IMR-90 (cell line): Measurements from ENCODE around the gene TBATA. TPM values are rescaled to one million over a fixed set of nuclear protein-coding genes. Genes with fewer than 3 reads are reported as not detected.

Experiments used
- ATAC-seq: fragments of 200-7000 bp; cut with Tn5 transposase; 2 replicates; pipeline ENCODE4 v1.9.1; 2020; ENCODE audit warnings: low read depth, mild to moderate bottlenecking, moderate library complexity
- BruUV-seq: library from RNA; stranded (reverse); fragments of 400-500 nt; replicated peaks from 2 replicates; lab custom pipeline; 2021; lab: Mats Ljungman, UMichigan
- CTCF ChIA-PET: fragments of 300-600 bp; formaldehyde crosslinking; extraction: SDS; loops from one replicate; lab custom pipeline; 2021; ENCODE audit warnings: antibody characterized with exemption; lab: Yijun Ruan, JAX
- POLR2A ChIA-PET: fragments of 300-600 bp; sonication (Branson Sonifier 250); formaldehyde crosslinking; loops from one replicate; lab custom pipeline; 2022; ENCODE audit warnings: antibody characterized with exemption; ENCODE audit not compliant: unreplicated experiment; lab: Charles Lee
- DNase-seq: peaks from one replicate; pipeline ENCODE4 v3.0.0; 2013
- H2AFZ ChIP-seq: replicated peaks from 2 replicates; pipeline ENCODE3; 2013; ENCODE audit warnings: low read length, mild to moderate bottlenecking; ENCODE audit not compliant: poor library complexity
- H2AK5ac ChIP-seq: 2 replicates; pipeline ENCODE4 v1.6.1; 2013; ENCODE audit warnings: low read depth, low read length, inconsistent platforms
- H2AK9ac ChIP-seq: replicated peaks from 2 replicates; pipeline ENCODE3; 2013; ENCODE audit warnings: mild to moderate bottlenecking, low read depth, low read length, moderate library complexity; ENCODE audit not compliant: poor library complexity
- H2BK120ac ChIP-seq: 2 replicates; pipeline ENCODE4 v1.6.1; 2013; ENCODE audit warnings: low read depth, low read length, inconsistent platforms
- H2BK15ac ChIP-seq: 3 replicates; pipeline ENCODE4 v1.6.1; 2013; ENCODE audit warnings: low read depth, low read length, inconsistent platforms
- H2BK20ac ChIP-seq: 2 replicates; pipeline ENCODE4 v1.6.1; 2013; ENCODE audit warnings: low read depth, mild to moderate bottlenecking, inconsistent platforms, low read length, moderate library complexity
- H2BK5ac ChIP-seq: 2 replicates; pipeline ENCODE4 v1.6.1; 2013; ENCODE audit warnings: mild to moderate bottlenecking, low read depth, low read length, inconsistent platforms; ENCODE audit not compliant: poor library complexity, severe bottlenecking
- H3K14ac ChIP-seq: replicated peaks from 2 replicates; pipeline ENCODE4 v1.6.1; 2013; ENCODE audit warnings: low read depth, low read length, inconsistent platforms
- H3K18ac ChIP-seq: 2 replicates; pipeline ENCODE4 v1.6.1; 2013; ENCODE audit warnings: low read depth, low read length, control low read depth
- H3K23ac ChIP-seq: 2 replicates; pipeline ENCODE4 v1.6.1; 2013; ENCODE audit warnings: low read depth, low read length, inconsistent platforms
- H3K27ac ChIP-seq: 2 replicates; pipeline ENCODE4 v1.5.1; 2013; ENCODE audit warnings: mild to moderate bottlenecking, control low read depth, low read length; ENCODE audit not compliant: insufficient read depth
- H3K27me3 ChIP-seq: 2 replicates; pipeline ENCODE4 v1.6.1; 2013; ENCODE audit warnings: low read length; ENCODE audit not compliant: control insufficient read depth, insufficient read depth
- H3K36me3 ChIP-seq: 2 replicates; pipeline ENCODE4 v1.6.1; 2013; ENCODE audit warnings: low read length, mixed read lengths; ENCODE audit not compliant: control insufficient read depth, insufficient read depth
- H3K4ac ChIP-seq: 2 replicates; pipeline ENCODE4 v1.6.1; 2013; ENCODE audit warnings: low read depth, low read length, inconsistent platforms
- H3K4me1 ChIP-seq: 2 replicates; pipeline ENCODE4 v1.6.1; 2013; ENCODE audit warnings: low read length, mixed read lengths; ENCODE audit not compliant: control insufficient read depth, insufficient read depth
- H3K4me2 ChIP-seq: 2 replicates; pipeline ENCODE4 v1.6.1; 2013; ENCODE audit warnings: low read depth, mild to moderate bottlenecking, control low read depth, low read length, moderate library complexity
- H3K4me3 ChIP-seq: 2 replicates; pipeline ENCODE4 v1.5.1; 2013; ENCODE audit warnings: low read depth, mild to moderate bottlenecking, control low read depth, low read length, moderate library complexity; ENCODE audit not compliant: insufficient read depth
- H3K56ac ChIP-seq: 2 replicates; pipeline ENCODE4 v1.6.1; 2013; ENCODE audit warnings: low read length, inconsistent platforms; ENCODE audit not compliant: insufficient read depth; ENCODE audit errors: extremely low read depth
- H3K79me1 ChIP-seq, 2 experiments: 2 replicates each; pipeline ENCODE4 v1.6.1; 2013; ENCODE audit warnings: low read length in 2 of 2, inconsistent platforms in 1 of 2, low read depth in 1 of 2
- H3K9ac ChIP-seq: 2 replicates; pipeline ENCODE4 v1.6.1; 2013; ENCODE audit warnings: low read depth, low read length, control low read depth
- H3K9me1 ChIP-seq: 2 replicates; pipeline ENCODE4 v1.6.1; 2013; ENCODE audit warnings: low read length, inconsistent platforms; ENCODE audit not compliant: insufficient read depth
- H3K9me3 ChIP-seq: 2 replicates; pipeline ENCODE4 v1.6.1; 2013; ENCODE audit warnings: low read length; ENCODE audit not compliant: control insufficient read depth, insufficient read depth
- H4K20me1 ChIP-seq: 2 replicates; pipeline ENCODE4 v1.6.1; 2013; ENCODE audit warnings: low read length, inconsistent platforms; ENCODE audit not compliant: insufficient read depth
- H4K5ac ChIP-seq: 2 replicates; pipeline ENCODE4 v1.6.1; 2013; ENCODE audit warnings: mild to moderate bottlenecking, low read depth, low read length, control low read depth
- H4K8ac ChIP-seq, 2 experiments: 2 replicates each; pipeline ENCODE4 v1.6.1; 2013; ENCODE audit warnings: low read depth in 2 of 2, low read length in 2 of 2, control low read depth in 1 of 2, inconsistent platforms in 1 of 2
- H4K91ac ChIP-seq: 2 replicates; pipeline ENCODE4 v1.6.1; 2013; ENCODE audit warnings: low read depth, low read length, inconsistent platforms; ENCODE audit not compliant: insufficient read depth
- BHLHE40 ChIP-seq: fragments of 150-350 bp; IDR thresholded peaks from 2 replicates; pipeline ENCODE4 v1.6.1; 2016; ENCODE audit warnings: mild to moderate bottlenecking, low read depth, low read length
- CEBPB ChIP-seq: IDR thresholded peaks from 2 replicates; pipeline ENCODE4 v1.6.1; 2012; ENCODE audit warnings: low read depth, low read length, improper control_type of control experiment
- FOS ChIP-seq: fragments of 150-350 bp; IDR thresholded peaks from 2 replicates; pipeline ENCODE4 v1.6.1; 2016; ENCODE audit warnings: low read depth, low read length
- MAFK ChIP-seq: IDR thresholded peaks from 2 replicates; pipeline ENCODE4 v1.6.1; 2012; ENCODE audit warnings: low read depth, low read length, improper control_type of control experiment
- MAZ ChIP-seq: IDR thresholded peaks from 2 replicates; pipeline ENCODE4 v1.6.1; 2012; ENCODE audit warnings: low read depth, mild to moderate bottlenecking, low read length, improper control_type of control experiment, moderate library complexity, borderline replicate concordance
- POLR2A ChIP-seq: IDR thresholded peaks from 2 replicates; pipeline ENCODE4 v1.6.1; 2012; ENCODE audit warnings: mild to moderate bottlenecking, low read depth, low read length
- RCOR1 ChIP-seq: IDR thresholded peaks from 2 replicates; pipeline ENCODE4 v1.6.1; 2012; ENCODE audit warnings: mild to moderate bottlenecking, low read length, improper control_type of control experiment; ENCODE audit not compliant: insufficient replicate concordance
- RFX5 ChIP-seq: IDR thresholded peaks from 2 replicates; pipeline ENCODE4 v1.8.0; 2012; ENCODE audit warnings: low read depth, mild to moderate bottlenecking, low read length, moderate library complexity
- WGBS, 2 experiments: methylation state at CpG; one replicate each; pipeline versions ENCODE4 v1.1.5 to v1.1.7; 2013; ENCODE audit warnings: missing lambda C conversion rate in 2 of 2; ENCODE audit not compliant: insufficient read length in 1 of 2; ENCODE audit errors: extremely low coverage in 2 of 2; 5-methylcytosine and 5-hydroxymethylcytosine counted together
- dilution Hi-C: fragments of 300-500 bp; cut with HindIII; formaldehyde crosslinking; loops from one replicate; pipeline ENCODE4 v1.14.3; 2018; ENCODE audit warnings: low sequenced_read_pairs; ENCODE audit not compliant: unreplicated experiment
- in situ Hi-C: fragments of 300-500 bp; cut with MboI; formaldehyde crosslinking; loops from 3 replicates; pipeline ENCODE4 v1.14.3; 2019; ENCODE audit warnings: low sequenced_read_pairs, inconsistent platforms, mixed read lengths
- intact Hi-C: fragments of 100-400 bp; cut with micrococcal nuclease; formaldehyde crosslinking; loops from 2 replicates; pipeline ENCODE4 v1.10.0; 2022
- polyA plus RNA-seq, 3 experiments: library from polyadenylated mRNA; depleted of rRNA; stranded (reverse); fragments of >200 nt; gene quantifications; 2 replicates each; pipeline ENCODE4 v1.2.3, GENCODE V29; 2012; ENCODE audit warnings: low replicate concordance in 1 of 3
- total RNA-seq: library from RNA; depleted of rRNA; stranded (reverse); fragments of >200 nt; gene quantifications from 2 replicates; pipeline ENCODE4 v1.2.3, GENCODE V29; 2012

TBATA gene
- total and polyA plus RNA-seq, 2 of the 4 experiments (the other 2 are of a cell fraction), result not detected

DNA sequence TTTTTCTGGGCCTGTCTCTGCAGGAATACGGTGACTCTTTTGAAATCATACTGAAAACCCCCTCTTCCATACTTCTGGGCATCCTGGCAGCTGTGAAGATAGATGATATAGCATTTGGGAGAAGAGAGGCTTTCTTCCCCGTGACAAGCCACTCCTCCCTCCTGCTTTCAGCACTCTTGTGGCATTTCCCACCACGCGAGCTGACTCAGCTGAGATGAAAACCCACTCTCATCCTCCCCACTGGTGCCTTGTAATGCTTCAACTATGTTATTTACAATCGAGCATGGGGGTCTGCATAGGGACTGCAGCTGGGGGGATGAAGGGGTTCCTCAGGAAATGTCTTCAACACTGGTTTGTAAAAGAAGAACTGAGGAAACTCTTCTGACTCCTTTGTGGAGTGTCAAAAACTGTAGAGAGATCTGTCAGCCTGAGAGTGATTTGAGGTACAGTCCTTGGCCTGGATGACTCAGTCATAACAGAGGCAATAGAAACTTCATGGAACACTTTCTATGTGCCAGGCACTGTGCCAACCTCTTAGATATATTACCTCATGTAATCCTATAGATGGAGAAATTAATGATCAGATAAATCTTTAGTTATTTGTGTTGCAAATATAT lies 1.7 kb upstream of the TBATA start:
- Histone ChIP-seq H4K20me1 (no peaks in the 10 kb centered on the region), H2AK9ac (no peak overlapping the region), H3K27ac (no peak overlapping the region), H3K9me1 (no peaks in the 10 kb centered on the region), H3K9me3 (no peaks in the 10 kb centered on the region), H4K5ac (no peak overlapping the region), H2BK5ac (no peak overlapping the region), H2BK15ac (no peak overlapping the region), H3K4me3 (no peak overlapping the region), H3K23ac (no peak overlapping the region), H4K8ac (no peak overlapping the region), H3K4me1 (no peaks in the 10 kb centered on the region), H3K4me2 (no peak overlapping the region), H2BK20ac (no peak overlapping the region), H2BK120ac (no peak overlapping the region), H3K79me1 (no peaks in the 10 kb centered on the region), H3K14ac (no peak overlapping the region), H3K18ac (no peak overlapping the region), H3K4ac (no peak overlapping the region), H3K36me3 (no peaks in the 10 kb centered on the region), H3K9ac (no peak overlapping the region), H2AK5ac (no peak overlapping the region), H3K27me3 (peaks cover 29% of the 10 kb centered on the region), H2AFZ (no peak overlapping the region), H3K56ac (no peak overlapping the region), H4K91ac (no peak overlapping the region)
- intact Hi-C loops (no loop called here), in situ Hi-C loops (no loop called here), dilution Hi-C loops (no loop called here)
- no peak for TF ChIP-seq CEBPB
- no peak for TF ChIP-seq BHLHE40
- TF ChIP-seq MAFK, result 0 out of 2 replicates have a peak, but pooled peaks have one; percentile 5
- no peak for TF ChIP-seq RFX5
- no peak for TF ChIP-seq MAZ
- no peak for TF ChIP-seq POLR2A
- no peak for TF ChIP-seq RCOR1
- TF ChIP-seq FOS, result no peak
- ATAC-seq, result no peak
- POLR2A ChIA-PET, result no interaction called here
- peak; percentile 26 for DNase-seq
- no TSS peak for BruUV-seq
- CTCF ChIA-PET, result no interaction called here
- no CpG with 5 or more reads among the region's 5 CpGs for WGBS, 2 experiments
